K562 (cell line): ENCODE data around the gene SYMPK. TPM values are rescaled to one million over a fixed set of nuclear protein-coding genes. Genes with fewer than 3 reads are reported as not detected.
A peak's percentile ranks its signal among the peaks of the same experiment; 100 is the strongest.

Experiments used
- ARID3B ChIP-seq: fragments of 250-450 bp; sonication (Bioruptor Pico); IDR thresholded peaks from 2 replicates; pipeline ENCODE4 v1.4.0; 2020; ENCODE audit warnings: borderline replicate concordance
- CREB5 ChIP-seq: fragments of 250-450 bp; sonication (Bioruptor Pico); IDR thresholded peaks from 2 replicates; pipeline ENCODE4 v1.5.0; 2020; ENCODE audit warnings: mild to moderate bottlenecking
- ETV1 ChIP-seq: fragments of 450-650 bp; conservative IDR thresholded peaks from 2 replicates; pipeline ENCODE4 v1.6.1; 2016; ENCODE audit warnings: missing genetic modification characterization, control low read depth, low read depth, missing compliant biosample characterization
- GATA2 ChIP-seq: sonication (generic); formaldehyde crosslinking; IDR thresholded peaks from 2 replicates; pipeline ENCODE4 v1.4.0; 2020; ENCODE audit warnings: mild to moderate bottlenecking, missing genetic modification reagents
- HDAC3 ChIP-seq: fragments of 450-650 bp; IDR thresholded peaks from 2 replicates; pipeline ENCODE4 v1.6.1; 2018; ENCODE audit warnings: borderline replicate concordance, mild to moderate bottlenecking, moderate library complexity; ENCODE audit not compliant: partially characterized antibody
- KHSRP ChIP-seq: fragments of 450-650 bp; IDR thresholded peaks from 2 replicates; pipeline ENCODE4 v1.6.1; 2017
- MAX ChIP-seq: sonication (generic); formaldehyde crosslinking; IDR thresholded peaks from 2 replicates; pipeline ENCODE4 v1.9.0; 2022; ENCODE audit warnings: mild to moderate bottlenecking, missing genetic modification reagents
- NFXL1 ChIP-seq: fragments of 450-650 bp; formaldehyde crosslinking; IDR thresholded peaks from 2 replicates; pipeline ENCODE4 v1.4.0; 2021; ENCODE audit warnings: mild to moderate bottlenecking
- NFYB ChIP-seq: IDR thresholded peaks from 2 replicates; pipeline ENCODE4 v1.6.1; 2011; ENCODE audit warnings: mild to moderate bottlenecking, moderate library complexity; ENCODE audit not compliant: insufficient read length; ENCODE audit errors: extremely low read depth
- PCBP1 ChIP-seq: fragments of 200-400 bp; formaldehyde crosslinking; IDR thresholded peaks from 2 replicates; pipeline ENCODE4 v1.6.1; 2018; ENCODE audit warnings: mild to moderate bottlenecking, low read depth, low read length; ENCODE audit not compliant: poor library complexity, severe bottlenecking
- SRSF3 ChIP-seq: fragments of 200-400 bp; formaldehyde crosslinking; IDR thresholded peaks from 2 replicates; pipeline ENCODE4 v1.6.1; 2016; ENCODE audit warnings: mild to moderate bottlenecking, low read length, moderate library complexity; ENCODE audit not compliant: insufficient read depth
- STAT5B ChIP-seq: fragments of 250-450 bp; sonication (Bioruptor Pico); IDR thresholded peaks from 2 replicates; pipeline ENCODE4 v1.8.0; 2021; ENCODE audit warnings: mild to moderate bottlenecking, inconsistent platforms
- ZBTB8A ChIP-seq: fragments of 450-650 bp; IDR thresholded peaks from 2 replicates; pipeline ENCODE4 v1.6.1; 2018; ENCODE audit warnings: mild to moderate bottlenecking, moderate library complexity; ENCODE audit not compliant: partially characterized antibody
- ZNF121 ChIP-seq: sonication (generic); formaldehyde crosslinking; conservative IDR thresholded peaks from 2 replicates; pipeline ENCODE4 v1.8.0; 2022; ENCODE audit warnings: missing genetic modification reagents
- ZNF165 ChIP-seq: fragments of 250-450 bp; sonication (Bioruptor Pico); IDR thresholded peaks from 2 replicates; pipeline ENCODE4 v1.4.0; 2020; ENCODE audit warnings: borderline replicate concordance
- ZNF384 ChIP-seq: IDR thresholded peaks from 2 replicates; pipeline ENCODE4 v1.6.1; 2012; ENCODE audit warnings: low read depth, low read length, improper control_type of control experiment
- ZNF740 ChIP-seq, 3 experiments: fragments of 200-800 bp in 1 of 3; sonication (Bioruptor generic) in 1 of 3; sonication (generic) in 1 of 3; formaldehyde crosslinking in 1 of 3; IDR thresholded peaks; 2 replicates each; pipeline versions ENCODE4 v1.6.1 to v1.8.0; 2016 to 2022; ENCODE audit warnings: mild to moderate bottlenecking in 2 of 3, missing compliant biosample characterization in 2 of 3, missing genetic modification characterization in 2 of 3, missing genetic modification reagents in 1 of 3
- polyA plus RNA-seq, 8 experiments: library from polyadenylated mRNA; depleted of rRNA in 4 of 8; stranded (reverse) in 5 of 8; unstranded in 3 of 8; fragments of >200 nt; fragmentation: Nextera tagmentation in 2 of 8; fragmentation: Illumina TruSeq in 1 of 8; extraction: Ambion mirVana in 2 of 8; extraction: Trizol in 1 of 8; gene quantifications; 2 replicates each; pipeline versions ENCODE4 v1.2.1 to v1.2.3, GENCODE V29; 2011 to 2014; ENCODE audit warnings: inconsistent platforms in 1 of 8, missing spikeins in 1 of 8
- total RNA-seq, 7 experiments: library from RNA; depleted of rRNA in 6 of 7; stranded (reverse); fragments of >200 nt in 6 of 7; fragmentation: Illumina TruSeq in 2 of 7; extraction: Trizol in 2 of 7; gene quantifications; 2 replicates each; pipeline versions ENCODE4 v1.2.1 to v1.2.3, GENCODE V29; 2011 to 2021; ENCODE audit warnings: low replicate concordance in 1 of 7

Gene SYMPK
- total and polyA plus RNA-seq, 9 of the 15 experiments (the other 6 are each of a cell fraction or from before 2014, with no cell fraction given): 0.73 to 95.5 (median 58.4) TPM

GRCh38 chr19:45863840-45864628 is 1.1 kb upstream of the SYMPK start, which contains the start of gene FOXA3 (continued):
- no peak; the same call in 1 of the 2 replicates for TF ChIP-seq MAX (CRISPR knock-in tag)
- TF ChIP-seq NFYB: no peak
- no peak for TF ChIP-seq PCBP1
- no peak for TF ChIP-seq GATA2 (CRISPR knock-in tag)
- TF ChIP-seq ARID3B (CRISPR knock-in tag): no peak
- TF ChIP-seq STAT5B (CRISPR knock-in tag): no peak
- TF ChIP-seq CREB5 (CRISPR knock-in tag): no peak
- no peak for TF ChIP-seq ZNF740 (CRISPR knock-in tag; IDR thresholded peaks at IDR 0.05)
- peak in 1 of 2 experiments; percentile 52; a peak in 1 of 4 replicates for TF ChIP-seq ZNF740 (tag; IDR thresholded peaks at IDR 0.05)
- no peak for TF ChIP-seq HDAC3
- TF ChIP-seq ZNF165: no peak
- TF ChIP-seq ZNF384: peak; percentile 41; the same call in 1 of the 2 replicates
- TF ChIP-seq ETV1 (tag): no peak
- TF ChIP-seq SRSF3: no peak
- peak; percentile 49 for TF ChIP-seq ZNF121 (CRISPR knock-in tag)
- TF ChIP-seq NFXL1: no peak
- TF ChIP-seq ZBTB8A: no peak
- TF ChIP-seq KHSRP: no peak
